BE2C (cell line): Measurements from ENCODE around the gene CCDC47.
A peak's percentile ranks its signal among the peaks of the same experiment; 100 is the strongest.

Source experiments
- DNase-seq: peaks from one replicate; pipeline ENCODE4 v3.0.0-alpha.2; 2020
- H3K27me3 ChIP-seq: fragments of 250-450 bp; sonication (Bioruptor Pico); 2 replicates; pipeline ENCODE4 v1.5.1; 2020; ENCODE audit warnings: mild to moderate bottlenecking
- H3K36me3 ChIP-seq: fragments of 250-450 bp; sonication (Bioruptor Pico); 2 replicates; pipeline ENCODE4 v1.5.1; 2020; ENCODE audit warnings: mild to moderate bottlenecking
- H3K4me1 ChIP-seq: fragments of 250-450 bp; sonication (Bioruptor Pico); 2 replicates; pipeline ENCODE4 v1.5.1; 2020
- H3K4me3 ChIP-seq: 2 replicates; pipeline ENCODE4 v1.5.1; 2011; ENCODE audit warnings: low read depth, low read length
- H3K9me3 ChIP-seq: fragments of 250-450 bp; sonication (Bioruptor Pico); 2 replicates; pipeline ENCODE4 v1.5.1; 2020
- TF ChIP-seq, protein P1 (sequence below): IDR thresholded peaks from 2 replicates; pipeline ENCODE4 v1.5.1; 2012; ENCODE audit warnings: mild to moderate bottlenecking, low read depth, low read length

CCDC47 gene

DNA sequence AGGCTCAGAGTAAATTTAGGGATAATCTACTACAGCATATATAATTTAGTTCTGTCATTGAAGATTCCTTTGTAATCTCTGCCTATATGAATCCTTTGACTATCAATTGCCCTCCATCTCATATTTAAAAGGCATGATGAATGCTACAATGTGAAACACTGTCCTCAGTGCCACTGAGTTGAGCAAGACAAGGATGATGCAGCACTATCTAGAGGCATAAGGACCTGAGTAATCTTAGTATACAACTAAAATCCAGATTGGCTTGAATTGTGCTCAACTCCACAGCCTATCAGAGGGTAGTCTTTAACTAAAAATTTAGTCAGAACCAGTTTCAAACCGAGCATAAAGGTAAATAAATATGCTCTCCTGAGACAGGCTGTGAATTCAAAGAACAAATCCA is 20.2 kb downstream of the CCDC47 start:
- Histone ChIP-seq H3K4me3 (no peak overlapping the region), H3K4me1 (no peaks in the 10 kb centered on the region), H3K36me3 (peaks cover 73% of the 10 kb centered on the region), H3K27me3 (no peaks in the 10 kb centered on the region), H3K9me3 (no peaks in the 10 kb centered on the region)
- DNase-seq: no peak
- TF ChIP-seq, protein P1, sequence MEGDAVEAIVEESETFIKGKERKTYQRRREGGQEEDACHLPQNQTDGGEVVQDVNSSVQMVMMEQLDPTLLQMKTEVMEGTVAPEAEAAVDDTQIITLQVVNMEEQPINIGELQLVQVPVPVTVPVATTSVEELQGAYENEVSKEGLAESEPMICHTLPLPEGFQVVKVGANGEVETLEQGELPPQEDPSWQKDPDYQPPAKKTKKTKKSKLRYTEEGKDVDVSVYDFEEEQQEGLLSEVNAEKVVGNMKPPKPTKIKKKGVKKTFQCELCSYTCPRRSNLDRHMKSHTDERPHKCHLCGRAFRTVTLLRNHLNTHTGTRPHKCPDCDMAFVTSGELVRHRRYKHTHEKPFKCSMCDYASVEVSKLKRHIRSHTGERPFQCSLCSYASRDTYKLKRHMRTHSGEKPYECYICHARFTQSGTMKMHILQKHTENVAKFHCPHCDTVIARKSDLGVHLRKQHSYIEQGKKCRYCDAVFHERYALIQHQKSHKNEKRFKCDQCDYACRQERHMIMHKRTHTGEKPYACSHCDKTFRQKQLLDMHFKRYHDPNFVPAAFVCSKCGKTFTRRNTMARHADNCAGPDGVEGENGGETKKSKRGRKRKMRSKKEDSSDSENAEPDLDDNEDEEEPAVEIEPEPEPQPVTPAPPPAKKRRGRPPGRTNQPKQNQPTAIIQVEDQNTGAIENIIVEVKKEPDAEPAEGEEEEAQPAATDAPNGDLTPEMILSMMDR: no peak

DNA sequence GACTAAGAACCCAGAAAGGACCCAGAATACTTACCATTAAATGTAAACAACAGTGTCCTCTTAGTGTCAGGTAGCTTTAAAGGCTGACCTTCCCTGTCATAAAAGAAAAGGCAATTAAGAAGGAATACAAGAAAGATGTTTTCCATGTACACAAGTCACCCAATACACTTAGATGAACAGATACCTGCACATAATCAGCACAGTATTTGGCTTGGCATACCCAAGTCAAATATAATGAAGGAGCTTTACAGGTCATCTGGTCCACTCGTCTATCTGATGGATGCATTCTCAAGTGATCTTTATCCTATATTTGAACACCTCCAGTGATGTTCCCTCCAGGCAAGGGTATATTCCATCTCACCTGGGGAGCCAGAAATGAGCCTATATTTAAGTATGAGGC is 20.7 kb downstream of the CCDC47 start:
- Histone ChIP-seq H3K4me3 (no peak overlapping the region), H3K4me1 (no peaks in the 10 kb centered on the region), H3K36me3 (peaks cover 73% of the 10 kb centered on the region), H3K9me3 (no peaks in the 10 kb centered on the region), H3K27me3 (no peaks in the 10 kb centered on the region)
- no peak for DNase-seq
- TF ChIP-seq, protein P1: no peak

DNA sequence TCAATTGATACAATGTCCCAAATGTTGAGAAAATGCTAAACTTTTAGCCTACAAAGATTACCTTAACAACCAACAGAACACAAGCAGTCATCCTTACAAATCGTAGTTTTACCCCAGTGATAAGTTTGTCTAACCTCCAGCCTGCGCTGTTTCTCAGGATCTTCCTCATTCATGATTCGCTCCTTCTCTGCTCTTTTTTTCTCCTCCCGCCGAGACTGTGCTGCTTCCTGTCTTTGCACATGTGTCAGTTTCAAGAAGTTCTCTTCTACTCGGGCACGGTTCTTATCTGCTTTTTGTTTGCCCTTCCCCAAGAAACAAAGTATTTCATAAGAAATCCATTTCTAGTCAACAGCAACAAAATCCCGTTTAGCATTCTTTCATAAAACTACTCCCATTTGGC is 21.6 kb downstream of the CCDC47 start:
- TF ChIP-seq, protein P1: no peak
- H3K9me3 ChIP-seq: no peaks in the 10 kb centered on the region
- no peak overlapping the region for H3K4me3 ChIP-seq
- no peak for DNase-seq
- H3K36me3 ChIP-seq: peaks cover 75% of the 10 kb centered on the region
- no peaks in the 10 kb centered on the region for H3K4me1 ChIP-seq
- H3K27me3 ChIP-seq: no peaks in the 10 kb centered on the region

- Histone ChIP-seq H3K36me3 (peaks cover 8% of the 10 kb centered on the region), H3K4me3 (peak within 1 kb of the TSS; percentile 88), H3K9me3 (no peaks in the 10 kb centered on the region), H3K4me1 (no peaks in the 10 kb centered on the region), H3K27me3 (no peaks in the 10 kb centered on the region)
- peak; percentile 100 for DNase-seq
- TF ChIP-seq, protein P1: no peak
Observed at GRCh38 chr17:63741408-63742173, 31.8 kb downstream of the CCDC47 start, which contains the start of gene STRADA. STRADA (minus strand) TSS chr17:63741799; CDS start chr17:63728369, 13,430 bp downstream.

- no peaks in the 10 kb centered on the region for H3K27me3 ChIP-seq
- no peaks in the 10 kb centered on the region for H3K4me1 ChIP-seq
- peak overlapping the region; percentile 88 for H3K4me3 ChIP-seq
- TF ChIP-seq, protein P1: no peak
- H3K9me3 ChIP-seq: no peaks in the 10 kb centered on the region
- peaks cover 2% of the 10 kb centered on the region for H3K36me3 ChIP-seq
- DNase-seq: no peak
Observed at GRCh38 chr17:63741143-63741407, 32.3 kb downstream of the CCDC47 start.

DNA sequence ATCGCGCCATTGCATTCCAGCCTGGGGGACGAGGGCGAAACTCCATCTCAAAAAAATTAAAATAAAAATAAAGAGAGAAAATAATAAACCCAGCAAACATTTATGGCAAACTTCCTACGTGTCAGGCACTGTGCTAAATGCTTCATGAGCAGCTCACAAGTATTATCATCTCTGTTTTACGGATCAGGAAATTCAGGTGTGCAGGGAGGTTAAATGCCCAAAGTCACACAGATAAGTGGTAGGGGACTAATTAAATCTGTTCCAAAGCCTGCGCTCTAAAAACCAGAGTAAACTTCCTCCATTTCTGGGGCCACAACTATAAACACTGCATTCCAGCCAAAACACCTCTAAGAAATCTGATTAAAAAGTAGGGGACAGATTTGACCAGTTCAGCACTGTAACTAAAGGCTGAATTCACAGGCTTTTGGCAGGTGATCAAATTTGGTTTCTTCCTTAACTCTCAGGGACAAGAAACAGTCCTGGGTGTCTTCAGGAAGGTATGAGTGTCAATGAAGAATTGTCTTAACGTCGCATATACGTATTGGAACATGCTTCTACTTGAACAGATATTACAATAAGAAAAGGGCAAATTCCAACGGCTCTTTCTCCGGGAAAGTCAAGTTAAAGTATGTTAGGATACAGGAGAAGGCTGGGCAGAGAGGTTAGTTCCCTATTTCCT is 32.8 kb downstream of the CCDC47 start:
- TF ChIP-seq, protein P1: no peak
- H3K36me3 ChIP-seq: no peaks in the 10 kb centered on the region
- H3K9me3 ChIP-seq: no peaks in the 10 kb centered on the region
- H3K4me1 ChIP-seq: no peaks in the 10 kb centered on the region
- DNase-seq: no peak
- peak overlapping the region; percentile 88 for H3K4me3 ChIP-seq
- H3K27me3 ChIP-seq: no peaks in the 10 kb centered on the region
